H1 (cell line): ENCODE data around the gene CACNG4. TPM values are rescaled to one million over a fixed set of nuclear protein-coding genes. Genes with fewer than 3 reads are reported as not detected.

Source experiments
- CTCF ChIA-PET: fragments of 300-600 bp; sonication (Branson Sonifier 250); formaldehyde crosslinking; loops from one replicate; lab custom pipeline; 2021; ENCODE audit not compliant: partially characterized antibody; lab: Charles Lee
- POLR2A ChIA-PET: fragments of 300-600 bp; sonication (Branson Sonifier 250); formaldehyde crosslinking; loops from one replicate; lab custom pipeline; 2021; ENCODE audit warnings: inconsistent platforms; ENCODE audit not compliant: partially characterized antibody; lab: Charles Lee
- DNase-seq, 2 experiments: peaks; one replicate each; pipeline versions ENCODE4 v3.0.0 to v3.0.0-alpha.2; 2010 to 2022; ENCODE audit warnings: low spot score in 2 of 2, low read depth in 1 of 2, mixed read lengths in 1 of 2
- FAIRE-seq: peaks from 2 replicates; lab custom pipeline; 2011; peaks lifted over from hg19 to GRCh38; lab: Jason Lieb, UNC
- H2AFZ ChIP-seq: 2 replicates; pipeline ENCODE4 v1.8.1; 2012; ENCODE audit warnings: low read length, inconsistent platforms
- H2AK5ac ChIP-seq: 2 replicates; pipeline ENCODE4 v1.6.1; 2013; ENCODE audit warnings: low read depth, low read length
- H2BK120ac ChIP-seq: replicated peaks from 2 replicates; pipeline ENCODE3; 2013; ENCODE audit warnings: low read depth, low read length, inconsistent platforms
- H2BK12ac ChIP-seq: 2 replicates; pipeline ENCODE4 v1.6.1; 2013; ENCODE audit warnings: low read depth, low read length
- H2BK15ac ChIP-seq: 2 replicates; pipeline ENCODE4 v1.6.1; 2013; ENCODE audit warnings: low read length
- H2BK20ac ChIP-seq: 2 replicates; pipeline ENCODE4 v1.6.1; 2013; ENCODE audit warnings: low read length
- H2BK5ac ChIP-seq: 2 replicates; pipeline ENCODE4 v1.6.1; 2013; ENCODE audit warnings: low read depth, low read length
- H3K14ac ChIP-seq: 2 replicates; pipeline ENCODE4 v1.6.1; 2013; ENCODE audit warnings: inconsistent platforms; ENCODE audit not compliant: insufficient read length
- H3K18ac ChIP-seq: 2 replicates; pipeline ENCODE4 v1.6.1; 2013; ENCODE audit warnings: low read length; ENCODE audit errors: extremely low read depth
- H3K23ac ChIP-seq: 2 replicates; pipeline ENCODE4 v1.6.1; 2013; ENCODE audit warnings: inconsistent platforms; ENCODE audit not compliant: insufficient read length
- H3K23me2 ChIP-seq: 2 replicates; pipeline ENCODE4 v1.6.1; 2013; ENCODE audit warnings: low read depth, low read length
- H3K27ac ChIP-seq: 2 replicates; pipeline ENCODE4 v1.6.1; 2011; ENCODE audit warnings: low read depth, low read length, inconsistent platforms
- H3K27me3 ChIP-seq, 4 experiments: replicated peaks in 1 of 4; 1 replicate in 1 of 4; 2 replicates in 3 of 4; pipeline versions ENCODE4 v1.6.1 to v1.8.1; 2011 to 2013; ENCODE audit warnings: low read length in 3 of 4, mild to moderate bottlenecking in 3 of 4, inconsistent platforms in 2 of 4, mixed read lengths in 2 of 4, moderate library complexity in 1 of 4; ENCODE audit not compliant: control insufficient read depth in 3 of 4, insufficient read depth in 3 of 4; ENCODE audit errors: extremely low read depth in 1 of 4
- H3K36me3 ChIP-seq, 4 experiments: 2 replicates each; pipeline versions ENCODE4 v1.6.1 to v1.8.1; 2011 to 2013; ENCODE audit warnings: mild to moderate bottlenecking in 4 of 4, low read length in 3 of 4, moderate library complexity in 2 of 4, control low read depth in 1 of 4, inconsistent platforms in 1 of 4; ENCODE audit not compliant: insufficient read depth in 4 of 4, control insufficient read depth in 2 of 4
- H3K4ac ChIP-seq: replicated peaks from 2 replicates; pipeline ENCODE3; 2013; ENCODE audit warnings: low read length, low read depth, mixed read lengths, inconsistent platforms; ENCODE audit not compliant: insufficient read length
- H3K4me1 ChIP-seq, 4 experiments: replicated peaks in 1 of 4; 1 replicate in 1 of 4; 2 replicates in 3 of 4; pipeline versions ENCODE4 v1.6.1 to v1.8.1; 2011 to 2013; ENCODE audit warnings: low read length in 3 of 4, inconsistent platforms in 2 of 4, mixed read lengths in 1 of 4; ENCODE audit not compliant: insufficient read depth in 4 of 4, control insufficient read depth in 3 of 4
- H3K4me2 ChIP-seq, 2 experiments: 2 replicates each; pipeline versions ENCODE4 v1.6.1 to v1.8.1; 2011 to 2013; ENCODE audit warnings: low read depth in 2 of 2, low read length in 2 of 2, control low read depth in 1 of 2, inconsistent platforms in 1 of 2, mild to moderate bottlenecking in 1 of 2; ENCODE audit not compliant: insufficient read depth in 1 of 2
- H3K4me3 ChIP-seq, 4 experiments: fragments of 200-600, 300-600 bp in 1 of 4; sonication (generic), shearing (Covaris generic), sonication (Bioruptor Twin) in 1 of 4; 2 replicates each; pipeline versions ENCODE4 v1.5.1 to v1.8.1; 2011 to 2016; ENCODE audit warnings: low read length in 4 of 4, low read depth in 3 of 4, control low read depth in 2 of 4, inconsistent platforms in 2 of 4, mild to moderate bottlenecking in 2 of 4, mixed read lengths in 1 of 4, moderate library complexity in 1 of 4; ENCODE audit not compliant: insufficient read depth in 2 of 4; ENCODE audit errors: extremely low read depth in 1 of 4
- H3K56ac ChIP-seq: replicated peaks from 2 replicates; pipeline ENCODE3; 2013; ENCODE audit warnings: low read depth, mild to moderate bottlenecking, mixed read lengths, low read length, inconsistent platforms; ENCODE audit not compliant: insufficient read length
- H3K79me1 ChIP-seq: 2 replicates; pipeline ENCODE4 v1.6.1; 2013; ENCODE audit warnings: low read depth, low read length, control low read depth
- H3K79me2 ChIP-seq, 2 experiments: 2 replicates each; pipeline versions ENCODE4 v1.6.1 to v1.8.1; 2012 to 2013; ENCODE audit warnings: low read length in 2 of 2, mild to moderate bottlenecking in 2 of 2, inconsistent platforms in 1 of 2; ENCODE audit not compliant: insufficient read depth in 2 of 2, control insufficient read depth in 1 of 2
- H3K9ac ChIP-seq, 4 experiments: replicated peaks in 1 of 4; 1 replicate in 1 of 4; 2 replicates in 3 of 4; pipeline versions ENCODE4 v1.6.1 to v1.8.1; 2011 to 2013; ENCODE audit warnings: low read depth in 3 of 4, low read length in 3 of 4, control low read depth in 2 of 4, mild to moderate bottlenecking in 2 of 4, moderate library complexity in 2 of 4, inconsistent platforms in 1 of 4; ENCODE audit errors: extremely low read depth in 1 of 4
- H3K9me3 ChIP-seq, 2 experiments: 2 replicates each; pipeline versions ENCODE4 v1.6.1 to v1.8.1; 2012 to 2013; ENCODE audit warnings: mild to moderate bottlenecking in 2 of 2, moderate library complexity in 2 of 2, control low read depth in 1 of 2, inconsistent platforms in 1 of 2, low read depth in 1 of 2, low read length in 1 of 2, mixed read lengths in 1 of 2; ENCODE audit not compliant: insufficient read depth in 2 of 2
- H4K20me1 ChIP-seq, 2 experiments: replicated peaks in 1 of 2; 2 replicates each; pipeline versions ENCODE3 to v1.8.1; 2011 to 2013; ENCODE audit warnings: inconsistent platforms in 2 of 2, low read length in 2 of 2, mild to moderate bottlenecking in 1 of 2; ENCODE audit not compliant: insufficient read depth in 2 of 2, control insufficient read depth in 1 of 2
- H4K5ac ChIP-seq: 2 replicates; pipeline ENCODE4 v1.6.1; 2013; ENCODE audit warnings: low read length, low read depth, mixed read lengths, inconsistent platforms; ENCODE audit not compliant: insufficient read length
- H4K8ac ChIP-seq: 2 replicates; pipeline ENCODE4 v1.8.0; 2013; ENCODE audit warnings: mild to moderate bottlenecking, moderate library complexity, low read length, inconsistent platforms; ENCODE audit not compliant: insufficient read depth; ENCODE audit errors: extremely low read depth
- H4K91ac ChIP-seq: replicated peaks from 2 replicates; pipeline ENCODE3; 2013; ENCODE audit warnings: low read length, mixed read lengths, inconsistent platforms; ENCODE audit not compliant: insufficient read length
- CTBP2 ChIP-seq: IDR thresholded peaks from 2 replicates; pipeline ENCODE4 v1.7.0; 2011; ENCODE audit warnings: borderline replicate concordance, mild to moderate bottlenecking, moderate library complexity, mixed read lengths, low read length; ENCODE audit not compliant: insufficient read depth, insufficient read length
- FOSL1 ChIP-seq: IDR thresholded peaks from 2 replicates; pipeline ENCODE4 v1.6.1; 2011; ENCODE audit warnings: mild to moderate bottlenecking, low read depth, low read length, moderate library complexity; ENCODE audit not compliant: insufficient read depth
- HDAC2 ChIP-seq, 2 experiments: fragments of 300-600 bp in 1 of 2; sonication (generic) in 1 of 2; IDR thresholded peaks; 2 replicates each; pipeline ENCODE4 v1.6.1; 2011 to 2012; ENCODE audit warnings: low read depth in 2 of 2, low read length in 2 of 2, mild to moderate bottlenecking in 2 of 2, moderate library complexity in 2 of 2, borderline replicate concordance in 1 of 2, inconsistent platforms in 1 of 2
- NRF1 ChIP-seq: IDR thresholded peaks from 2 replicates; pipeline ENCODE4 v1.6.1; 2011; ENCODE audit warnings: mild to moderate bottlenecking, low read depth, low read length, improper control_type of control experiment
- POLR2A ChIP-seq, 2 experiments: IDR thresholded peaks; 1 replicate in 1 of 2; 2 replicates in 1 of 2; pipeline ENCODE4 v1.6.1; 2011; ENCODE audit warnings: low read depth in 2 of 2, low read length in 2 of 2, mild to moderate bottlenecking in 2 of 2; ENCODE audit errors: control extremely low read depth in 1 of 2
- RFX5 ChIP-seq: IDR thresholded peaks from 2 replicates; pipeline ENCODE4 v1.6.1; 2011; ENCODE audit warnings: low read depth, low read length, improper control_type of control experiment, borderline replicate concordance
- YY1 ChIP-seq: IDR thresholded peaks from 2 replicates; pipeline ENCODE4 v1.6.1; 2011; ENCODE audit warnings: low read depth, mild to moderate bottlenecking, low read length
- WGBS, 2 experiments: shearing (Covaris generic) in 1 of 2; methylation state at CpG; one replicate each; pipeline versions ENCODE4 v1.1.6 to v1.1.7; 2013 to 2015; ENCODE audit warnings: low lambda C conversion rate in 2 of 2, mixed read lengths in 2 of 2, inconsistent platforms in 1 of 2, low coverage in 1 of 2, missing lambda C conversion rate in 1 of 2; ENCODE audit not compliant: insufficient replicate concordance in 2 of 2, insufficient coverage in 1 of 2, insufficient read length in 1 of 2; ENCODE audit errors: extremely low coverage in 1 of 2, missing lambda C conversion rate in 1 of 2; 5-methylcytosine and 5-hydroxymethylcytosine counted together
- polyA plus RNA-seq, 7 experiments: library from polyadenylated mRNA; depleted of rRNA in 3 of 7; stranded (reverse) in 5 of 7; unstranded in 2 of 7; fragments of >200 nt in 5 of 7; fragments of 200-250 nt in 2 of 7; gene quantifications; 1 replicate in 5 of 7; 2 replicates in 1 of 7; 4 replicates in 1 of 7; pipeline versions ENCODE4 v1.2.1 to v1.2.3, GENCODE V29; 2011 to 2013; ENCODE audit warnings: missing spikeins in 2 of 7, mixed read lengths in 2 of 7
- total RNA-seq: library from RNA; stranded (reverse); fragmentation: NEBNext Ultra II Directional; extraction: Animal tissue kit (Norgen Biotek cat#: 25700); gene quantifications from 2 replicates; pipeline ENCODE4 v1.2.1, GENCODE V29; 2021

Gene CACNG4
- total and polyA plus RNA-seq, 2 of the 8 experiments (the other 6 are each of a cell fraction or from before 2014, with no cell fraction given) = 3.6 to 5.6 TPM

- H3K79me1 ChIP-seq = no peaks in the 10 kb centered on the region
- no peaks in the 10 kb centered on the region for H3K9me3 ChIP-seq
- no peak overlapping the region for H3K23ac ChIP-seq
- POLR2A ChIA-PET = interaction anchor here (0.5 to 1.5 kb wide), 4 partner anchors 8 to 1110 kb away, joined by 3 to 5 read pairs (median 3); no protein-coding TSS in a partner anchor
- 0 out of 7 replicates have a peak, but pooled peaks cover 0 to 3% (median 0%) of the 10 kb centered on the region in 4 experiments for H3K27me3 ChIP-seq
- H3K27ac ChIP-seq = no peak overlapping the region
- no peak overlapping the region for H3K4ac ChIP-seq
- H4K5ac ChIP-seq = no peak overlapping the region
- H3K4me3 ChIP-seq = no peak overlapping the region
- FAIRE-seq (no peak), DNase-seq (no peak)
- no peak overlapping the region for H3K9ac ChIP-seq
- H2BK5ac ChIP-seq = no peak overlapping the region
- no peak overlapping the region for H4K91ac ChIP-seq
- 76% methylated on average over 15 of the region's 15 CpGs; no CpG with 5 or more reads in 1 of the 2 experiments for WGBS, 2 experiments
- H3K36me3 ChIP-seq = no peaks in the 10 kb centered on the region
- H2BK15ac ChIP-seq = no peak overlapping the region
- CTCF ChIA-PET = interaction anchor here (0.6 to 2.9 kb wide), 13 partner anchors 8 to 271 kb away, joined by 3 to 23 read pairs (median 4); no protein-coding TSS in a partner anchor
- no peak overlapping the region for H3K4me2 ChIP-seq
- no peak overlapping the region for H2BK20ac ChIP-seq
- H4K8ac ChIP-seq = no peak overlapping the region
- H3K4me1 ChIP-seq = peaks cover 1 to 10% (median 4%) of the 10 kb centered on the region in 4 experiments; a peak in 4 of 7 replicates
- H2AK5ac ChIP-seq = no peak overlapping the region
- no peak overlapping the region for H3K56ac ChIP-seq
- H4K20me1 ChIP-seq = no peaks in the 10 kb centered on the region
- H2AFZ ChIP-seq = peak overlapping the region; percentile 10
- no peak overlapping the region for H2BK12ac ChIP-seq
- no peak overlapping the region for H2BK120ac ChIP-seq
- no peak overlapping the region for H3K14ac ChIP-seq
- peak overlapping the region; percentile 38; the same call in 1 of the 2 replicates for H3K18ac ChIP-seq
- no peaks in the 10 kb centered on the region for H3K79me2 ChIP-seq
- no peaks in the 10 kb centered on the region for H3K23me2 ChIP-seq
- no peak for TF ChIP-seq YY1
- TF ChIP-seq RFX5 = no peak
- no peak for TF ChIP-seq FOSL1
- TF ChIP-seq POLR2A (IDR thresholded peaks at IDR 0.05; ENCODE audit: control extremely low read depth in 1 of 2, low read depth in 2 of 2, low read length in 2 of 2) = no peak
- TF ChIP-seq NRF1 = no peak
- TF ChIP-seq HDAC2 (IDR thresholded peaks at IDR 0.05; ENCODE audit: borderline replicate concordance in 1 of 2, low read depth in 2 of 2, low read length in 2 of 2) = no peak
- TF ChIP-seq CTBP2 = no peak
Measured at GRCh38 chr17:66944351-66945146, 20.0 kb upstream of the CACNG4 start.
